ENCODE data around the gene RPTOR.

- TF ChIP-seq, protein P1, sequence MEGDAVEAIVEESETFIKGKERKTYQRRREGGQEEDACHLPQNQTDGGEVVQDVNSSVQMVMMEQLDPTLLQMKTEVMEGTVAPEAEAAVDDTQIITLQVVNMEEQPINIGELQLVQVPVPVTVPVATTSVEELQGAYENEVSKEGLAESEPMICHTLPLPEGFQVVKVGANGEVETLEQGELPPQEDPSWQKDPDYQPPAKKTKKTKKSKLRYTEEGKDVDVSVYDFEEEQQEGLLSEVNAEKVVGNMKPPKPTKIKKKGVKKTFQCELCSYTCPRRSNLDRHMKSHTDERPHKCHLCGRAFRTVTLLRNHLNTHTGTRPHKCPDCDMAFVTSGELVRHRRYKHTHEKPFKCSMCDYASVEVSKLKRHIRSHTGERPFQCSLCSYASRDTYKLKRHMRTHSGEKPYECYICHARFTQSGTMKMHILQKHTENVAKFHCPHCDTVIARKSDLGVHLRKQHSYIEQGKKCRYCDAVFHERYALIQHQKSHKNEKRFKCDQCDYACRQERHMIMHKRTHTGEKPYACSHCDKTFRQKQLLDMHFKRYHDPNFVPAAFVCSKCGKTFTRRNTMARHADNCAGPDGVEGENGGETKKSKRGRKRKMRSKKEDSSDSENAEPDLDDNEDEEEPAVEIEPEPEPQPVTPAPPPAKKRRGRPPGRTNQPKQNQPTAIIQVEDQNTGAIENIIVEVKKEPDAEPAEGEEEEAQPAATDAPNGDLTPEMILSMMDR (IDR thresholded peaks at IDR 0.05; ENCODE audit: insufficient read depth, low read length) = no peak
- TF ChIP-seq POLR2AphosphoS5 (IDR thresholded peaks at IDR 0.05; ENCODE audit: low read depth) = no peak
Measured at GRCh38 chr17:80889231-80890195, 344.9 kb downstream of the RPTOR start.
